Erythroblast (primary cell): Measurements from ENCODE around the gene DDX31.

ENCODE experiments used
- GATA1 ChIP-seq: IDR thresholded peaks from 2 replicates; pipeline ENCODE4 v1.6.1; 2011; ENCODE audit warnings: low read depth, mild to moderate bottlenecking, control low read depth, low read length, moderate library complexity
- POLR2A ChIP-seq: IDR thresholded peaks from 2 replicates; pipeline ENCODE4 v1.6.1; 2011; ENCODE audit warnings: mild to moderate bottlenecking, low read length

GRCh38 chr9:132681561-132681960 is 11.8 kb upstream of the DDX31 start:
- TF ChIP-seq POLR2A, result no peak
- TF ChIP-seq GATA1, result no peak
